HG02759 (cell line): ENCODE data around the gene GAGE12H.
"Not testable (repeated sequence)": the region's sequence is repeated elsewhere in the genome, so short reads cannot be mapped to it uniquely, and the experiment has no call there.

Experiments
- ATAC-seq: cut with Tn5 transposase; IDR thresholded peaks from one replicate; pipeline ENCODE4 v1.9.1; 2021; ENCODE audit warnings: mild to moderate bottlenecking, moderate library complexity; ENCODE audit not compliant: unreplicated experiment

The GAGE12H gene

DNA sequence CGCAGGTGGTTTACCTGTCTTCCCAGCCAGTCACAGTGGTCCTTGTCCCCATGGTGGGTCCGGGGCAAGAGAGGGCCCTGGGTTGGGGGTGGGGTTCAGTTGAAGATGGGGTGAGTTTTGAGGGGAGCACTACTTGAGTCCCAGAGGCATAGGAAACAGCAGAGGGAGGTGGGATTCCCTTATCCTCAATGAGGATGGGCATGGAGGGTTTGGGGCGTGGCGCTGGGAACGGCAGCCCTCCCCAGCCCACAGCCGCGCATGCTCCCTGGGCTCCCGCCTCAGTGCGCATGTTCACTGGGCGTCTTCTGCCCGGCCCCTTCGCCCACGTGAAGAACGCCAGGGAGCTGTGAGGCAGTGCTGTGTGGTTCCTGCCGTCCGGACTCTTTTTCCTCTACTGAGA is at the start of gene GAGE12H:
TSS of gene GAGE12H (plus strand) at position 301 of the 400 bp plus-strand sequence. CDS start 1,155 bp downstream, outside the sequence.
- ATAC-seq, result not testable (repeated sequence)

DNA sequence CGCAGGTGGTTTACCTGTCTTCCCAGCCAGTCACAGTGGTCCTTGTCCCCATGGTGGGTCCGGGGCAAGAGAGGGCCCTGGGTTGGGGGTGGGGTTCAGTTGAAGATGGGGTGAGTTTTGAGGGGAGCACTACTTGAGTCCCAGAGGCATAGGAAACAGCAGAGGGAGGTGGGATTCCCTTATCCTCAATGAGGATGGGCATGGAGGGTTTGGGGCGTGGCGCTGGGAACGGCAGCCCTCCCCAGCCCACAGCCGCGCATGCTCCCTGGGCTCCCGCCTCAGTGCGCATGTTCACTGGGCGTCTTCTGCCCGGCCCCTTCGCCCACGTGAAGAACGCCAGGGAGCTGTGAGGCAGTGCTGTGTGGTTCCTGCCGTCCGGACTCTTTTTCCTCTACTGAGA is 47.9 kb upstream of the GAGE12H start, which contains the start of gene GAGE12C:
TSS of gene GAGE12C (plus strand) at position 301 of the 400 bp plus-strand sequence. CDS start 1,155 bp downstream, outside the sequence.
- ATAC-seq, result not testable (repeated sequence)

DNA sequence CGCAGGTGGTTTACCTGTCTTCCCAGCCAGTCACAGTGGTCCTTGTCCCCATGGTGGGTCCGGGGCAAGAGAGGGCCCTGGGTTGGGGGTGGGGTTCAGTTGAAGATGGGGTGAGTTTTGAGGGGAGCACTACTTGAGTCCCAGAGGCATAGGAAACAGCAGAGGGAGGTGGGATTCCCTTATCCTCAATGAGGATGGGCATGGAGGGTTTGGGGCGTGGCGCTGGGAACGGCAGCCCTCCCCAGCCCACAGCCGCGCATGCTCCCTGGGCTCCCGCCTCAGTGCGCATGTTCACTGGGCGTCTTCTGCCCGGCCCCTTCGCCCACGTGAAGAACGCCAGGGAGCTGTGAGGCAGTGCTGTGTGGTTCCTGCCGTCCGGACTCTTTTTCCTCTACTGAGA is 38.3 kb upstream of the GAGE12H start, which contains the start of gene GAGE12D:
TSS of gene GAGE12D (plus strand) at position 301 of the 400 bp plus-strand sequence. CDS start 1,155 bp downstream, outside the sequence.
- ATAC-seq, result not testable (repeated sequence)

- ATAC-seq, result not testable (repeated sequence)
Observed at GRCh38 chrX:49550989-49551388, 28.8 kb upstream of the GAGE12H start, which contains the start of gene GAGE12E. Gene GAGE12E, plus strand, starts transcription at chrX:49551289. Its CDS starts 1,155 bp downstream, at chrX:49552444.

DNA sequence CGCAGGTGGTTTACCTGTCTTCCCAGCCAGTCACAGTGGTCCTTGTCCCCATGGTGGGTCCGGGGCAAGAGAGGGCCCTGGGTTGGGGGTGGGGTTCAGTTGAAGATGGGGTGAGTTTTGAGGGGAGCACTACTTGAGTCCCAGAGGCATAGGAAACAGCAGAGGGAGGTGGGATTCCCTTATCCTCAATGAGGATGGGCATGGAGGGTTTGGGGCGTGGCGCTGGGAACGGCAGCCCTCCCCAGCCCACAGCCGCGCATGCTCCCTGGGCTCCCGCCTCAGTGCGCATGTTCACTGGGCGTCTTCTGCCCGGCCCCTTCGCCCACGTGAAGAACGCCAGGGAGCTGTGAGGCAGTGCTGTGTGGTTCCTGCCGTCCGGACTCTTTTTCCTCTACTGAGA is 19.2 kb upstream of the GAGE12H start, which contains the start of gene GAGE12F:
TSS of gene GAGE12F (plus strand) at position 301 of the 400 bp plus-strand sequence. CDS start 1,155 bp downstream, outside the sequence.
- not testable (repeated sequence) for ATAC-seq

- not testable (repeated sequence) for ATAC-seq
Observed at GRCh38 chrX:49568728-49569127, 11.0 kb upstream of the GAGE12H start.

DNA sequence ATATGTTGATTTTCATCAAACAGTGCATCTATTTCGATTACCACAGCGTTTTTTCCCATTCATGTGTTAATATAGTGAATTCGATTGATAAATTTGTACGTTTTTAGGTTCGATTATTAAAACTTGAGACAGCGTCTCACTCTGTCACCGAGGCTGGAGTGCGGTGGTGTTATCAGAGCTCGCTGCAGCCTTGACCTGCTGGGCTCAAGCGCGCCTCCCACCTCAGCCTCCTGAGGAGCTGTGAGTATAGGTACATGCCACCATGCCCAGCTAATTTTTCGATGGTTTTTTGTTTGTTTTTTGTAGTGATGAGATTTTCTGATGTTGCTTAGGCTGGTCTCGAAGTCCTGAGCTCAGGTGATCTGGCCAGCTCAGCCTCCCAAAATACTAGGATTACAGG is 10.6 kb upstream of the GAGE12H start:
- ATAC-seq, result not testable (repeated sequence)

DNA sequence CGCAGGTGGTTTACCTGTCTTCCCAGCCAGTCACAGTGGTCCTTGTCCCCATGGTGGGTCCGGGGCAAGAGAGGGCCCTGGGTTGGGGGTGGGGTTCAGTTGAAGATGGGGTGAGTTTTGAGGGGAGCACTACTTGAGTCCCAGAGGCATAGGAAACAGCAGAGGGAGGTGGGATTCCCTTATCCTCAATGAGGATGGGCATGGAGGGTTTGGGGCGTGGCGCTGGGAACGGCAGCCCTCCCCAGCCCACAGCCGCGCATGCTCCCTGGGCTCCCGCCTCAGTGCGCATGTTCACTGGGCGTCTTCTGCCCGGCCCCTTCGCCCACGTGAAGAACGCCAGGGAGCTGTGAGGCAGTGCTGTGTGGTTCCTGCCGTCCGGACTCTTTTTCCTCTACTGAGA is 9.6 kb upstream of the GAGE12H start, which contains the start of gene GAGE12G:
TSS of gene GAGE12G (plus strand) at position 301 of the 400 bp plus-strand sequence. CDS start 1,155 bp downstream, outside the sequence.
- ATAC-seq, result not testable (repeated sequence)

DNA sequence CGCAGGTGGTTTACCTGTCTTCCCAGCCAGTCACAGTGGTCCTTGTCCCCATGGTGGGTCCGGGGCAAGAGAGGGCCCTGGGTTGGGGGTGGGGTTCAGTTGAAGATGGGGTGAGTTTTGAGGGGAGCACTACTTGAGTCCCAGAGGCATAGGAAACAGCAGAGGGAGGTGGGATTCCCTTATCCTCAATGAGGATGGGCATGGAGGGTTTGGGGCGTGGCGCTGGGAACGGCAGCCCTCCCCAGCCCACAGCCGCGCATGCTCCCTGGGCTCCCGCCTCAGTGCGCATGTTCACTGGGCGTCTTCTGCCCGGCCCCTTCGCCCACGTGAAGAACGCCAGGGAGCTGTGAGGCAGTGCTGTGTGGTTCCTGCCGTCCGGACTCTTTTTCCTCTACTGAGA is 9.4 kb downstream of the GAGE12H start, which contains the start of gene GAGE2A:
TSS of gene GAGE2A (plus strand) at position 301 of the 400 bp plus-strand sequence. CDS start 1,155 bp downstream, outside the sequence.
- not testable (repeated sequence) for ATAC-seq

- ATAC-seq, result not testable (repeated sequence)
Observed at GRCh38 chrX:49589769-49590478, 10.2 kb downstream of the GAGE12H start.

- not testable (repeated sequence) for ATAC-seq
Observed at GRCh38 chrX:49590488-49590887, 10.7 kb downstream of the GAGE12H start.

- not testable (repeated sequence) for ATAC-seq
Observed at GRCh38 chrX:49598720-49599119, 19.0 kb downstream of the GAGE12H start, which contains the start of gene GAGE1. Gene GAGE1, plus strand, starts transcription at chrX:49599020. Its CDS starts 1,155 bp downstream, at chrX:49600175.

DNA sequence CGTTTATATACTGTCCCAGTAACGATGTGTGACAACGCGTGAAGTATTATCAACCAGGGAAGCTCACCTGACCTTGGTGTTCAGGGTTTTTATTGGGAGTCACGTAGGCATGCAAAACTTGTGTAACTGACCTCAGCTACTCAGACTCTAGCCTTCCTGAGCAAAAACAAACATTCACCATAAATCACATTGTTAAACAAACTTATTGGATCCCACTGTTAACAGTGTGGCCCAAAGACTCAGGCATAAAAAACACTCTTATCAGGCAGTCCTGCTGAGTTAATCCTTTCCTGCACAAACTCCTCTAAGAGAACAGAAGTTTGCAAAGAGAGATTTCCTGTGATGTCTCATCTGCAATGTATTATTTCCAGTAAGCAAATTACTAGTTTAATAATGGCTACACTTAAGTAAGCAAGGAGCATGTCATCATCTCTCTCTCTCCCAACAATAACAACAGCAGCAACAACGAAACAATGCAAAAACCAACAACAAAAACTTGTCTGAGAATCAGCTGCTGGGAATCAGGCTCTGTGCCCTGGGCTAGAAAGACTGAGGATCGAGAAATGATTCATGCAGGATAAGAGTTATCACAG is 31.1 kb downstream of the GAGE12H start:
- no peak for ATAC-seq

DNA sequence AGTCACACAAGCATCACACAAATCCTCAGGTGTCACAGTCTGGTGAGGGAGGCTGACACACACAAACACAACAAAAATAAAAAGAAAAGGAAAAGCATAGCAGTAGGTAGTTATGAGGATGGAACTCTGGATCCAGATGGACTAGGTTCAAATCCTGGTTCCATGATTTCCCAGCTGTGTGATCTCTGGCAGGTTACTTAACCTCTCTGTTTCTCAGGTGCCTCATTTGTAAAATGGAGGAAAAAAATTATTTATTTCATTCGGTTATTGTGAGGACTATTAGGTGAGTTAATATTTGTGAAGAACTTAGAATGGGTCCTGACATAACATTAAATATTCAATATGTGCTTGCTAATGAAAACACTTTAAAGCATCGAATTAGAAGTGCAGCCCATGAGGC is 38.8 kb downstream of the GAGE12H start:
- ATAC-seq, result no peak

DNA sequence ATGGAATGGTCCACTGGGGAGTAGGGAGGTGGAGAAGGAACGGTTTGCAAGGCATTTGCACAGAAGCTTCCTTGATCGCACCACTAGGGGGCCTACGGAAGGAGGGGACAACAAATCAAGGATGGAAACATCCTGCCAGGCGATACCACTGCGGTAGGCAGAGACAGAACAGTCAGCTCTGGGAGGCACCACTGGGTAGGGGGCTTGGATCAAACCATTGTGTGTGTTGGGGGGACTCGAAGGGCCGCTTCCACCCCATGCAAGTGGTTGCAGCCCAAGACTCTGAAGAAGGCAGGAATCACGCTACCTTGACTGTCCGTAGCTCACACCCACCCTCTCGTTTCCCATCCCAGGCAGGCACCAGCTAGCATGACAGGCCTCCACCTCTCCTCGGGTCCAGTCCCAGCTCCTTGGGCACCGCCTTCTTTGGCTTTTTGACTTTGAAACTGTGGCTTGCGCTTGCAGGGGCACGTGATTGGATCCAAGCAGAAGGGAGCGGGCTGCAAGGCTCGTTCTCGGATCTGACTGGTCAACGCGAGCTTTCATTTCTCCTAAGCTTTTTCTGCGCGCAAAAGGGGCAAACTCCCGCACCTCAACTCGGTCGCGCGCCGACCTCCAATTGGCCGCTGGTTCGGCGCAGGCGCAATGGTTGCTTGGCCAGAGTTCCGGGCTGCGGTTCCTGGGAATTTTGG is 47.5 kb downstream of the GAGE12H start:
- no peak for ATAC-seq
